ENCODE results near the gene VGF.
A peak's percentile ranks its signal among the peaks of the same experiment; 100 is the strongest.

VGF gene

DNA sequence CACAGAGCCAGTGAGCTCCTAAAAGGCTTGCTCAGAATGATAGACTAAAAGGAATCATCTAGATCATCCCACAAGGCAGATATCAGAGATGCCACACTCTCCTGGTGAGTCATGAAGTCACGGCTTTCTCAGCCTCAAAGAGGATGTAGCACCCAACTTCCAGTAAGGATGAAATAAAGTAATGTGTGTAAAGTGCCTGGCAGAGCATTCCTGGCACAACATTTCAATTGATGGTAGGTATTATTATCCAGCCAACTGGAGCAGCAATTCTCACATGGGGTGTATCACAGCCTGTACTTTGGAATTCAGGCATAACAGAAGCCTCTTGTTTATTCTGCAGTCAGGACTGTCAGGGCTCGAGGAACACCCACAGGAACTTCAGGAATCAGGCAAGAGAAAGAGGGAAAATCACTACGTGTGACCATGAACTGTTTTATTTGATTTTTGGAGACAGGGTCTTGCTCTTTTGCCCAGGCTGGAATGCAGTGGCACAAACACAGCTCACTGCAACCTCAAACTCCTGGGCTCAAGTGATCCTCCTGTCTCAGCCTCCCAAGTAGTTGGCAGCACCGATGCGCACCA, 20.0 kb upstream of the VGF start:
- DNase-seq (ENCODE audit: low read depth) = no peak

GRCh38 chr7:101180130-101180755, 14.9 kb upstream of the VGF start, which contains the start of gene NAT16:
TSS of gene NAT16 (minus strand) at chr7:101180293. CDS start at chr7:101174807, 5,486 bp downstream.
- no peak for DNase-seq (ENCODE audit: low read depth)

DNA sequence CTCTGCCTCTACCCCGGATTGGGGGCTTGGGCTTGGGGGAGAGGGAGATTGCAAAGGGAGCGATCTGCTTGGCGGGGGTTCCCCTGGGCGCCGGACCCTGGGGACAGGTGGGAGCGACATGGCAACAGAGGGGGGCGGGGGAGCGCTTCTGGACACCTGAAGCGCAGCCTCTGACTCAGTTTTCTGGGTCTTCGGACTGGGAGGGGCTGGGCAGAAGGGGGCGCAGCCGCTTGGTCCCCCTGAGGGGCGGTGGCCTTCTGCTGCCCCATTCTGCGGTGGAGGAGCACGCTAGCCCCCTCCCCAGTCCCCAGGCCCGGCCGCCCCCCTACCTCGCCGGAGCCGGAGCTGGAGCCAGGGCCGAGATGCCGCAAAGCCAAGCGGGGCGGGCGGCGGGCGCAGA, 14.3 kb upstream of the VGF start:
- DNase-seq (ENCODE audit: low read depth) = no peak

DNA sequence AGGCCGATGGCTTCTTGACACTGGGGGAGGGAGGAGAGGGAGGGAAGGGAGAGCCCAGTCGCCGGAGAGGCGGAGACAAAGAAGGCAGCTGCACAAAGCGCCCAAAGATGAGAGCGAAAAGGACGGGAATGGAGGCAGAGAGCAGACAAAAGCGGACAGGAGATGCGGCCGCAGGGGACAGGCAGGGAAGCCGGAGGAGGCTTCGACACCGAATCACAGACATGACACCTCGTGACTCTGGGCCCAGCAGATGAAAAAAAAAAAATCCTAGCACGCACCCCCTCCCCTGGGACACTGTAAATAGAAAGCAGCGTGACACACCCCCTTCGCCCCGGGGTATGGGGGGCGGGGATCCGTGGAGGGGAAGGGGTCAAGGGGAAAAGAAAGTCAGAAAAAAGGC, 13.7 kb upstream of the VGF start:
- no peak for DNase-seq (ENCODE audit: low read depth)

- DNase-seq (ENCODE audit: low read depth) = no peak
Observed at GRCh38 chr7:101177644-101178043, 12.3 kb upstream of the VGF start.

DNA sequence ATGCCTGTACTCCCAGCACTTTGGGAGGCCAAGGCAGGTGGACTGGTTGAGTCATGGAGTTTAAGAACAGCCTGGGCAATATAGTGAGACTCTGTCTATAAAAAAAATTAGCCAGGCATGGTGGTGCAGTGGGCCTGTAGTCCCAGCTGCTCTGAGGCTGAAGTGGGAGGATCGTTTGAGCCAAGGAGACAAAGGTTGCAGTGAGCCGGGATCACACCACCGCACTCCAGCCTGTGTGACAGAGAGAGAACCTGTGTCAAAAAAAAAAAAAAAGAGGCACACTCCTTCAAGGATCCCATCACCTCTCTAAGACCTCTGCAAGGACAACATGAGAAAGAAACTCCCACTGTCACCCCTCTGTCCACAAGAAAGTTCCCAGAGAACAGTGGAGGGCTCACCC, 10.3 kb upstream of the VGF start:
- no peak for DNase-seq (ENCODE audit: low read depth)

- no peak for DNase-seq (ENCODE audit: low read depth)
Observed at GRCh38 chr7:101174322-101174854, 9.0 kb upstream of the VGF start.

DNA sequence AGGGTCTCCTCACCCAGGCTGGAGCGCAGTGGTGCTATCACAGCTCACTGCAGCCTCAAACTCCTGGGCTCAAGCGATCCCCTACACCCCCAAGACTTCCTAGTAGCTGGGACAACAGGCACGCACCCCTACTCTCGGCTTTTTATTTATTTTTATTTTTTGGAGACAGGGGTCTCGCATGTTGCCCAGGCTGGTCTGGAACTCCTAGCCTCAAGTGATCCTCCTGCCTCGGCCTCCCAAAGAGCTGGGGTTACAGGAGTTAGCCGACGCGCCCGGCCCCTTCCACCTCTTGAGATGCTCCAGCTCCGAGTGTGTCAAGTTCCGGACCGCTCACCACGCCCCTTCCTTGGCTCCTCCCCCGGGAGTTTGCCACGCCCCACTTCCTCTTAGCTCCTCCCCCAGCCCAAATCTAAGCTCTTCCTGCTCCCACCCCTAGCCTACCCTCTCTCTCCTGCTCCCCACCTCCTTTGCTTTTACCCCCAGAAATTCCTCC, 8.4 kb upstream of the VGF start:
- no peak for DNase-seq (ENCODE audit: low read depth)

DNA sequence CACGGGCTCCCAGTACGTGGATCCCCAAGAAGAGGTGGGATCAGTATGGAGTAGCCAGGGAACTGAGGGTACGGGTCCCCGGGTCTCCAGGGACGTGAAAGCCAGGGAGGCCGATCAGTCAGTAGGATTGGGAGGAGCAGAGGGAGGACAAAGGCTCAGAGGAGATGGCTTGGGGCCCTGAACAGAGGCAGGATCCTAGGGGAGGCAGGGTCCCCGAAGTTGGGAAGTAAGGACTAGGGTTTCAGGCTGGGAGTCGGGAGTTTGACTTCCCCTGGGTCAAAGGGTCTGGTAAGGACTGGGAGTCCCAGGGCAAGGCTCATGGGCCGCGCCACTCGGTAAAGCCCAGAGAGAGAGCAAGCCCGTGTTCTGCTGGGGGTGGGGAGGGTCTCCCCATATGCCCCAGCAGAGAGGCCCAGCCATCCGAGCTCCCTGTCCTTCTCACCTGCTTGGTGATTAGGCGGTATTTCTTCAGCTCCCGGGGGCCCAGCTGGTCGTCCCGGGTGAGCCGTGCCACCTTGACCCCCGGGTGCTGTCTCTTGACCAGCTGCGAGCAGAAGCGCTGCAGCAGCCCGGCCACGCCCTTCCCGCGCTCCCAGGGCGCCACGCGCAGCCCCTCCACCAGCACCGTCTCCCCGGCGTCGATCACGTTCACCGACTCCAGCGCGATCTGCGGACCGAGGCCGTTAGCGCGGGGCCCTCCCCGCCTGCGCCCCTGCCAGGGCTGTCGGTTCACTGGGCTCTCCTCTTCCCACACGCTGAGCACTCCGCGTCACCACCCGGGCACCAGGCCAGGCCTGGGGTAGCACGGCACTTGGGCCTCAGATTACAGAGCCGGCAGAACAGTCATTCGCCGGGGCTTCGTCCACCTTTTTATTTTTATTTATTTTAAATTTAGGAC, 7.7 kb upstream of the VGF start:
- DNase-seq (ENCODE audit: low read depth) = no peak

DNA sequence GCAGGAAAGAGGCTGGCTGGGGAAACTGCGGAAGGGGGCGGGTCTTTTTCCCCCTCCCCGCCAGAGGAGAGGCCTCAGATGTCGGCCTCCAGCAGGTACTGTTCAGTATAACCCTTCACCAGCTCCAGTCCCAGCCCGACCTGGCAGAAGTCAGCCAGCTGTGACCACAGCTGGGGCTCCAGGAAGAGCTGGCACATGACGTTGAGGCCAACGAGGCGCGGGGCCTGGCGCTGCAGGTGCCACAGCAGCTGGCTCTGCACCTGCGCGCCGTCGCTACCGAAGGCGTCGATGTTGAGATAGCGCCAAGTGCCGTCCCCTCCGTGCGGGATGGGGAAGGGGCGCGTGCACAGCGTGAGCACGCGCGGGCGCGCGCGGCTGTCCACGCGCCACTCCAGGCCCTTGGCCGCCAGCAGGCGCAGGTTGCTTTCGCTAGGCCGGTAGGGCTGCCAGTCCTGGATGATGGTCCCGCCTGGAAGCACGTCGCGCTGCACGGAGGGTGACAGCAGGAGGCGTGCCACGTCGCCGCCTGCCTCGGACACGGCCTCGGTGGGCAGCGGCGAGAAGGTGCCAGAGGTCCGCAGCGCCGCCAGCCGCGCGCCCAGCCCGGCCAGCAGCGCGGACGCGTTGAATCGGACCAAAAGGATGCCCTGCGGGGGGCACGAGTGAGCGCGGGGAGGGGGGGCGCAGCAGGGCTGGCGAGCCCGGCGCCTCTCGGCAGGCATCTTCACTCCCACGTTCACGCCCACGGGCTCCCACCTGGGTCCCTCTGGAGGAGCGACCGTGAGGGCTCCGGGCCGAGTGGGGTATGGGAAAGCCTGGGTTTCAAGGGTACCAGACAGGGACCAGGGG, 6.9 kb upstream of the VGF start:
- no peak for DNase-seq (ENCODE audit: low read depth)

DNA sequence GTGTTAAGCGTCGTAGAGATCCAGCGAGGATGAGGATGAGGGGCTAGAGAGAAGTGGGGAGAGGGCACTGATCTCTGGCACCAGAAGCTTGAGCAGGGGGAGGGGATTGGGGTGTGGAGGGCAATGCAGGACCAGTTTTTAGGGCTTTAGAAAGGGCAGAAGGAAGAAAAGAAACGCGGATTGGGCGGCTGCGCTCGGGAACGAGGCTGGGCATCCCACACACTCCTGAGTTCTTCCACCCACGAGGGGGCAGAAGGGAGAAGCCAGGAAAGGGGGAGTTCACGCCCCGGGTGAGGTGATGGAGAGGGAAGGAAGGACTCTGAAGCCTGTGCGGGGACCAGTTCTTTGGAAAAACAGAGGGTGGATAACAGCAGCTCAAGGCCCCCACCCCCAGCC, 6.1 kb upstream of the VGF start:
- DNase-seq (ENCODE audit: low read depth) = no peak

- no peak for DNase-seq (ENCODE audit: low read depth)
Observed at GRCh38 chr7:101170617-101171441, 5.5 kb upstream of the VGF start.

DNA sequence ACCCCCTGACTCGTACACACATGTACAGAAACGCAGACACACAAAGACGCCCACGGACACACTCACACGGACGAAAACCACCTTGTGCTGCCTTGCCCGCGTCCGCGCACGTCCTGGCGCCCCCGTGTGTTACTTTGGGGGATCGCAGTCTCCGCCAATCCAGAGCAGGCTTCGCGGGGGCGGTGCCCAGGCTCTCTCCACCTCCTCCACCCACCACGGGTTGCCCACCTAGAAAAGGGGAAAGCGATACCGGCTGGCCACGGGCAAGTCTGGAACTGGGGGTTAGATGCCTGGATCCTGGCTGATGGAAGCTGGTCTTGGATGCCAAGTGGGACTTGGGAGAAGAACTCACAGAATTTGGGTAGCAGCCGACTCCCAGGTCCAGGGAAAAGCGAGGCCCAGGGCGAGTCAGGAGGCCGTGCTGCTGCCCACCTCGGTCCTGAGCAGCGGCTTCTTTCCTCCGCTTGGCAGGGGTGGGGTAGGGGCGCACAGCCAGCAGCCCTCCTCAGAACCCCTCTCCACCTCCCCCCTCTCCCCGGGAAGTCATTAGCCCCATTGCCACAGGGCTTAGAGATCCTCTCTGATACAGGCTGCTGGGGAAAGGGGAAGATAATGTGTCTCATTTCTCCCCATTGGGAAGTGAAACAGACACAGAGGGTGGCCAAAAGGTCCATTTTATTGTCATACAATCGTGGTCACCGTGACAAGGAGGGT, 4.6 kb upstream of the VGF start:
- peak; percentile 73 for DNase-seq (ENCODE audit: low read depth)

DNA sequence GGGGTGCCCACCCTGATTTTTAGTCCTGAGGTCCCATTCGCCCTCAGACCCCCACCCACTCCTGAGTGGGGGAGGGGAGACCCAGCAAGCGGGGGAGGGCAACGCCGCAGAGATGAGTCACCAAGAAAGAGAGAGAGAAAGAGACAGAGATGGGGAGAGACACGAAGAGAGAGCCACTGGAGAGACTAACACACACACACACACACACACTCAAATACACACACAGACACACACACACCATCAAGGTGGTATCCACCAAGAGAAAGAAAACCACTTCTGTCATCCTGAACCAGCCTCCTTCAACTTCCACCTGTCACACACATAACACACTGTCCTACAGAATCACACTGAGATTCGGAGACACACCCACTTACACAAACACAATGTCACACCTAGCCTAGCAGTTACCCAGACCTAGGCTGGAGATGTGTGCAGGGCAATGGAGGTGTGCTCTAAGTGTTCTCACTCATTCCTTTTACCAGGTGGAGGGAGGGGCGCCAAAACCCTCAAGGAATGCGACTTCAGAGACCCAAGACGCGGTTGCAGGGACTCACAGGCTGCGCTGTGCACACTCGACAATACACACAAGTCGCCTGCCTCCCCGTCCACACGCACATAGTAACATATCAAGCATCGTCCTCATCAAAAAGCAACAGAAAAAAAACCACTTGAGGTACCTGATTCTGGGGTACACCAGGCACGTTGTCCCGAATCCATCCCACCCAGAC, 3.9 kb upstream of the VGF start:
- DNase-seq (ENCODE audit: low read depth) = no peak

DNA sequence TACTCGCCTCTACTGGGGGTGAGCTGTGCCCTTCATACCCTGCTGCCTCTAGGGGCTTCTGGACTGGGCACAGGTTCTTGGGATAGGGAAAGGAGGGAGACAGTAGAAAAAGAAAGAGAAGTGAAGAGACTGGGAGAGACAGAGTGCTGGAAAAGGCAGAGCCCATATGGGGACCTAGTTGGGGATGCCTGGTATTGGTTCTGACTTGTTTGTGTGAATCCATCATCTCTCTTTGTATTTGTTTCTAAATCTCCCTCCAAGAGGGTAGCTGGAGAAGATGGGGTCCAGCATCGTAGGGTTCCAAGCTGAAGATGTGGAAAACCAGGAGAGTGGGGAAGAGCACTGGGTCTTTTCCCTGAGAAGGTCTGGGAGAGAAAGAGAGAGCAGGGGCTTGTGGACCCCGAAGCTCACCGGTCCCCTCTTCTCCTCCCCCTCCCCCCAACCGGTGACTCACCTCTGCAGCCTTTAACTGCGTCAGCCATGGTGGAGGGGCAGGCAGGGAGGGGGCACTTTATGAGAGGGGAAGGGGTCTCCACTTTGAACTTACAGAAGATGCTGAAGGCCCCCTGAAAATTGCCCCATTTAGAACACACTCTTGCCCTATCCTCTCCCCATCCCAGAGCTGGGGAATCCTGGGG, 3.2 kb upstream of the VGF start:
- no peak for DNase-seq (ENCODE audit: low read depth)

DNA sequence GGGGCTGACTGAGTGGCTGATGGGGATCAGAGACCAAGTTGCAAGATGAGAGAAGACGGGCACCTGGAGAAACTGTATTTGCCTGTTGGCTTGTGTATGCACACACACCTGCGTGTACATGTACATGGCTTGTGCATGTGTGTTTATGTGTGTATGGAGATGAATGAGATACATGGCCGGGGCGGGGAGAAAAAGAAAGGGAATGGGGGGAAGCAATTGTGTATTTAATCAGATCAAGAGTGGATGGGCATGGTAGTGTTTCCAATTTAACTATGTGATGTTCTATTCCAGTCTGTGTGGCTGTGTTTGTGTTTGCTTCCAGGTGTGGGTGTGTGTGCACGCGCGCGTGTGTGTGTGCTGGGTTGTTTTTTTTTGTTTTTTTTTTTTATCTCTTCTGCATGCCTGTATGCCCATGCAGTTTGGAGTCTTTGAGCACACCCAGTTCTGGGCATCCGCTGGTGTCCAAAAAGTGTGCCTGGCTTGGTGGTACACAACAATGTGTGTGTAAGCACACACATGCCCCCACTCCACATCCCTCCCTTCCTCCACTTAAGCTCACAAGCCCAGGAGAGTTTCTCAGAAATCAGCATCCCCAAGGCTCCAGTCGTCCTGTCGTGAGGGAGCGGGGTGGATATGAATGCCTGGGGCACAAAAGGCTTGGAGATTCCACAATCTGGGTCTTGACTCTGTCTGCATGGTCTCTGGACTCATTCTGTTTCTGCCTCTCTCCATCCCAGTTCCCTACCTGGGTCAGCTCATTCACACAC, 2.5 kb upstream of the VGF start:
- no peak for DNase-seq (ENCODE audit: low read depth)

DNA sequence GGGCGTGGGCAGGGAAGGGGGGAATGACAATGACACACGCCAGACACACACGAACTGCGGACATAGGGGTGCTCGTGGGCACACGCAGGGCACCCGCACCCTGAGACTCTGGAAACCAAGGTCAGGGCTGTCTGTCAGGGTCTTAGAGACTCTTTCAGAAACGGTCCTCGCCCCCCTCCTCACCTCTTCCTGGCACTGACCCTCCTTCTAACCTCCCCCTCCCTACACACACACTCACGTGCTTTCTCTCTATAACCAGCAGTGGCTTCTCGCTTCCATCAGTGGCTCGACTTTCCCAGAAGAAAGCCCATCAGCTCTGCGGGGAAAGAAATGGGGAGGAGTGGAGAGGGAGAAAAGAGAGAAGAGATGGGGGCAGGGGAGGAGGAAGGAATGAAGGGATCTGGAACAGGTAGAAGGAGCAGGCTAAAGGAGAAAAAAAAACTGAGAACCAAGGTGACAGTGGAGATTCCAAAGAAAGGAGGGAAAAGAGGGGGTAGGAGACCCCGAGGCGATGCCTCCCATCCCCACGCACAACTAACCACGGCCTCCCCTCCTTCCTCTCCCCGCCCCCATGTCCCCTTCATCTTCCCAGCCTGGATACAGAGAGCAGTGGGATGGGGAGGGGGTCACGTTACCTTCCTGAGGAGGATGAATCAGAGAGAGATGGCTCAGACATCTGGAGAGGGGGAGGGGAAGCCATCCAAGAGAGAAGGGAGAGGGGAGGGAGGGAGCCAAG, 1.7 kb upstream of the VGF start:
- DNase-seq (ENCODE audit: low read depth) = no peak

GRCh38 chr7:101166648-101166908, 1.2 kb upstream of the VGF start:
- DNase-seq (ENCODE audit: low read depth) = no peak

All from stimulated activated CD8-positive, alpha-beta memory T cell treated with anti-CD3 and anti-CD28 coated beads, Interleukin-12 subunit alpha, Interleukin-12 subunit beta, amount 100 ng/mL, for 1 hour (primary cell).